Measurements from ENCODE around the gene PDGFC.

Gene PDGFC

DNA sequence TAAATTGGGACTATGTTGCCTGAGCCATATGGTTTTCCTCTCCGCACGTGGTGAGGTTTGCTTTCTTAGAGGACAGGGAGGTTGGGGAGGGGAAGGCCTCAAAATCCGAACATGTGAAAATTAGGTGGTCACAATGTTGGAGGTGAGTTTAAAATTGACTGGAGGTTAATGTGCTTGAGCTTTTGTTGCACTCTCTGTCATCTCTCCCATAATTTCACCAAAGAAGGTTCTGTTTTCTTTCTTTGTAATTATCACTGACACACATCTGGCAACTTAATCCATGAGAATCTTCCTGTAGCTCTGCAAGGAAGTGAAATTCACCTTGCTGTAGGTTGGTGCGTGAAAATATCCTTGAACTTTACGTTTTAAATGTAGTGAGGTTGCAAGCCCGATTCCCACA is 225.5 kb downstream of the PDGFC start:
- DNase-seq (no peak), ATAC-seq (ENCODE audit: insufficient read depth, low read depth) (no peak)
- no peaks in the 10 kb centered on the region for H3K79me2 ChIP-seq (ENCODE audit: insufficient read depth, low read length)

DNA sequence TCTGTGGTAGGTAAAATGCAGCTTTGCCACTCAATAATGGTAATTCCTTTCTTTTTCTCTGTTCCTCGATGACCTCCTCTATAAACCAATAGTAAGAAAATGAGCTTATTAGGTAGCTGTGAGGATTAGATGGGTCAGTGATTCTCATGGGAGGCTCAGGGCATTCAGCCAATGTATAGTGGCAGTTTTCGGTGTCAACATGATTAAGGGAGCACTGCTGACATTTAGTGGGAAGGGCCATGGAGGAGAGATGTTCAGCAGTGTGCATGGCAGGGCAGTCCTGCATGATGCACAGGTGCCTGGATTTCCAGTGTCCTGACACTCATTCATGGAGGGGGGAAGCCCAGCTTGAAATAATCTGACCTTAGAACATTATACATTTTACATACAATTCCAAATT is 232.8 kb downstream of the PDGFC start:
- DNase-seq: no peak
- no peaks in the 10 kb centered on the region for H4K20me1 ChIP-seq (ENCODE audit: insufficient read depth, low read length)
- no peak overlapping the region for H3K4me3 ChIP-seq (ENCODE audit: low read depth in 1 of 2, low read length in 2 of 2)
- no peaks in the 10 kb centered on the region for H3K27me3 ChIP-seq (ENCODE audit: insufficient read depth, low read length, poor library complexity)
- H2AFZ ChIP-seq (ENCODE audit: low read depth, low read length): no peak overlapping the region
- TF ChIP-seq, protein P1, sequence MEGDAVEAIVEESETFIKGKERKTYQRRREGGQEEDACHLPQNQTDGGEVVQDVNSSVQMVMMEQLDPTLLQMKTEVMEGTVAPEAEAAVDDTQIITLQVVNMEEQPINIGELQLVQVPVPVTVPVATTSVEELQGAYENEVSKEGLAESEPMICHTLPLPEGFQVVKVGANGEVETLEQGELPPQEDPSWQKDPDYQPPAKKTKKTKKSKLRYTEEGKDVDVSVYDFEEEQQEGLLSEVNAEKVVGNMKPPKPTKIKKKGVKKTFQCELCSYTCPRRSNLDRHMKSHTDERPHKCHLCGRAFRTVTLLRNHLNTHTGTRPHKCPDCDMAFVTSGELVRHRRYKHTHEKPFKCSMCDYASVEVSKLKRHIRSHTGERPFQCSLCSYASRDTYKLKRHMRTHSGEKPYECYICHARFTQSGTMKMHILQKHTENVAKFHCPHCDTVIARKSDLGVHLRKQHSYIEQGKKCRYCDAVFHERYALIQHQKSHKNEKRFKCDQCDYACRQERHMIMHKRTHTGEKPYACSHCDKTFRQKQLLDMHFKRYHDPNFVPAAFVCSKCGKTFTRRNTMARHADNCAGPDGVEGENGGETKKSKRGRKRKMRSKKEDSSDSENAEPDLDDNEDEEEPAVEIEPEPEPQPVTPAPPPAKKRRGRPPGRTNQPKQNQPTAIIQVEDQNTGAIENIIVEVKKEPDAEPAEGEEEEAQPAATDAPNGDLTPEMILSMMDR (IDR thresholded peaks at IDR 0.05; ENCODE audit: borderline replicate concordance, extremely low read depth, low read length, poor library complexity, severe bottlenecking): no peak
- no peak for TF ChIP-seq EZH2 (IDR thresholded peaks at IDR 0.05; ENCODE audit: borderline replicate concordance, low read depth, low read length, severe bottlenecking)
- H3K36me3 ChIP-seq (ENCODE audit: insufficient read depth, low read length): no peaks in the 10 kb centered on the region
- no peak overlapping the region for H3K27ac ChIP-seq (ENCODE audit: low read length)
- H3K79me2 ChIP-seq (ENCODE audit: insufficient read depth, low read length): no peaks in the 10 kb centered on the region
- H3K9ac ChIP-seq (ENCODE audit: low read depth, low read length): no peak overlapping the region
- ATAC-seq (ENCODE audit: insufficient read depth, low read depth): no peak
- peaks cover 4% of the 10 kb centered on the region for H3K9me3 ChIP-seq (ENCODE audit: insufficient read depth, low read length, severe bottlenecking)
- no peak overlapping the region for H3K4me2 ChIP-seq (ENCODE audit: insufficient read depth, low read length)
- no peaks in the 10 kb centered on the region for H3K4me1 ChIP-seq (ENCODE audit: insufficient read depth, low read length)

More for the DNA sequence above, 225.5 kb downstream of the PDGFC start:
- no peaks in the 10 kb centered on the region for H3K9me3 ChIP-seq (ENCODE audit: insufficient read depth, low read length, severe bottlenecking)
- TF ChIP-seq, protein P1 (IDR thresholded peaks at IDR 0.05; ENCODE audit: borderline replicate concordance, extremely low read depth, low read length, poor library complexity, severe bottlenecking): no peak
- TF ChIP-seq EZH2 (IDR thresholded peaks at IDR 0.05; ENCODE audit: borderline replicate concordance, low read depth, low read length, severe bottlenecking): no peak
- H4K20me1 ChIP-seq (ENCODE audit: insufficient read depth, low read length): no peaks in the 10 kb centered on the region
- H3K36me3 ChIP-seq (ENCODE audit: insufficient read depth, low read length): no peaks in the 10 kb centered on the region
- H3K27me3 ChIP-seq (ENCODE audit: insufficient read depth, low read length, poor library complexity): no peaks in the 10 kb centered on the region
- H3K4me1 ChIP-seq (ENCODE audit: insufficient read depth, low read length): no peaks in the 10 kb centered on the region
- H3K4me3 ChIP-seq (ENCODE audit: low read depth in 1 of 2, low read length in 2 of 2): no peak overlapping the region
- no peak overlapping the region for H2AFZ ChIP-seq (ENCODE audit: low read depth, low read length)
- no peak overlapping the region for H3K9ac ChIP-seq (ENCODE audit: low read depth, low read length)
- H3K27ac ChIP-seq (ENCODE audit: low read length): no peak overlapping the region
- H3K4me2 ChIP-seq (ENCODE audit: insufficient read depth, low read length): no peak overlapping the region

DNA sequence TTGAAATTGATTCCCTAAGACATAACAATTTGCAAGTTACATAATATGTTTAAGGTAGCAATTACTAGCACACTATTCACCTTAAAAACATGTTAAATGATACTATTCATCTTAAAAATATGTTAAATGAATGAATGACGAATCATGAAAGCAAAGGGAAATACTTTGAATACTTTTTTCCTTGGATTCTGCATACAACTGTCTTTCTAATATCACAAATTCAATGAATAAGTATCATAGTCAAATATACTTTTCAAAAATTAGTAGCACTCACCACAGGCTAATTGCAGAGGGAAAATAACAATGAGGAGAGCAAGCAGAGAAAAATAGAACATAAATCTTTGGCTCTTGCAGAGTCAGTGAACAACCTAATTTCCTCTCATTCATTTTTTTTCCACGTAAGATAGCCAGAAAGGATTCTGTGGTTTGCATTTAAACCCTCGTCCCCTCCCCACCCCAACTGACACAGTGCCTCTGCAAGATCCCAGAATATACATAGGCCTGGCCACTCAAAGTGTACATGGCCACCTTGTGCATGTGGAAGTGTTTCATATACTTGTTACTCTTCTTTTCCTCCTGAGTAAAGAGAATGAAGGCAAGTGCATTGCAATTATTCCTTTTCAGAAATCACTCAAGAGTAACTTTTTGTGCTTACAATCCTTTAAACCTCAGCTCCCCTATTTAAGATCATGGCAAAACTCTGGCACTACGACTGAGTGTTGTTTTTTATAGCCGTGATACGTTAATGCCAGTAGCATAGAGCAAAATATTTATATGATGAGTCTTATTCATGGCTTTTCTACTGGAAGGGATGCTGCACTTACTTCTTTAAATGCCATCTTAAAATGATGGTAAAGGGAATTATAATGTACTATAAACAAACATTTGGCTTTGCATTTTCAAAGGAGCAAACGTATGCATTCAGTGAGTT is 236.4 kb downstream of the PDGFC start:
- Histone ChIP-seq H3K36me3 (ENCODE audit: insufficient read depth, low read length) (no peaks in the 10 kb centered on the region), H3K27me3 (ENCODE audit: insufficient read depth, low read length, poor library complexity) (no peaks in the 10 kb centered on the region), H3K4me1 (ENCODE audit: insufficient read depth, low read length) (no peaks in the 10 kb centered on the region), H3K9me3 (ENCODE audit: insufficient read depth, low read length, severe bottlenecking) (peaks cover 13% of the 10 kb centered on the region), H2AFZ (ENCODE audit: low read depth, low read length) (no peak overlapping the region), H3K27ac (ENCODE audit: low read length) (no peak overlapping the region), H3K9ac (ENCODE audit: low read depth, low read length) (no peak overlapping the region), H3K4me3 (ENCODE audit: low read depth in 1 of 2, low read length in 2 of 2) (no peak overlapping the region), H3K79me2 (ENCODE audit: insufficient read depth, low read length) (no peaks in the 10 kb centered on the region), H3K4me2 (ENCODE audit: insufficient read depth, low read length) (no peak overlapping the region), H4K20me1 (ENCODE audit: insufficient read depth, low read length) (no peaks in the 10 kb centered on the region)
- TF ChIP-seq, protein P1 (IDR thresholded peaks at IDR 0.05; ENCODE audit: borderline replicate concordance, extremely low read depth, low read length, poor library complexity, severe bottlenecking): no peak
- no peak for TF ChIP-seq EZH2 (IDR thresholded peaks at IDR 0.05; ENCODE audit: borderline replicate concordance, low read depth, low read length, severe bottlenecking)
- ATAC-seq (ENCODE audit: insufficient read depth, low read depth) (no peak), DNase-seq (no peak)

Measured in DND-41 (cell line).